ENCODE results near the gene FRAS1.
"Not testable (repeated sequence)": the region's sequence is repeated elsewhere in the genome, so short reads cannot be mapped to it uniquely, and the experiment has no call there.

FRAS1 gene

GRCh38 chr4:78083035-78083434 lies 25.9 kb downstream of the FRAS1 start:
- Histone ChIP-seq H3K4me2 (ENCODE audit: low read length) (no peak overlapping the region), H3K9me3 (replicated peaks; ENCODE audit: low read length) (no peaks in the 10 kb centered on the region), H3K4me3 (ENCODE audit: low read length) (no peak overlapping the region), H3K36me3 (ENCODE audit: insufficient read depth, low read length) (no peaks in the 10 kb centered on the region), H3K9ac (ENCODE audit: low read depth, low read length) (no peak overlapping the region), H3K4me1 (ENCODE audit: control insufficient read depth, insufficient read depth, low read length) (no peaks in the 10 kb centered on the region), H3K27me3 (ENCODE audit: control insufficient read depth, insufficient read depth, low read length) (no peaks in the 10 kb centered on the region)

- Histone ChIP-seq H3K9me3 (replicated peaks; ENCODE audit: low read length) (no peaks in the 10 kb centered on the region), H3K4me1 (ENCODE audit: control insufficient read depth, insufficient read depth, low read length) (peaks cover 9% of the 10 kb centered on the region), H3K36me3 (ENCODE audit: insufficient read depth, low read length) (no peaks in the 10 kb centered on the region), H3K4me2 (ENCODE audit: low read length) (no peak overlapping the region), H3K4me3 (ENCODE audit: low read length) (no peak overlapping the region), H3K27me3 (ENCODE audit: control insufficient read depth, insufficient read depth, low read length) (no peaks in the 10 kb centered on the region), H3K9ac (ENCODE audit: low read depth, low read length) (no peak overlapping the region)
Observed at GRCh38 chr4:78091534-78091933, 34.4 kb downstream of the FRAS1 start.

GRCh38 chr4:78092350-78092749 lies 35.2 kb downstream of the FRAS1 start:
- H3K27me3 ChIP-seq (ENCODE audit: control insufficient read depth, insufficient read depth, low read length); H3K36me3 ChIP-seq (ENCODE audit: insufficient read depth, low read length); H3K4me1 ChIP-seq (ENCODE audit: control insufficient read depth, insufficient read depth, low read length); H3K4me2 ChIP-seq (ENCODE audit: low read length); H3K9me3 ChIP-seq (replicated peaks; ENCODE audit: low read length); H3K9ac ChIP-seq (ENCODE audit: low read depth, low read length); H3K4me3 ChIP-seq (ENCODE audit: low read length): not testable (repeated sequence)

GRCh38 chr4:78092850-78093249 lies 35.7 kb downstream of the FRAS1 start:
- Histone ChIP-seq H3K4me1 (ENCODE audit: control insufficient read depth, insufficient read depth, low read length) (peaks cover 9% of the 10 kb centered on the region), H3K36me3 (ENCODE audit: insufficient read depth, low read length) (no peaks in the 10 kb centered on the region), H3K9ac (ENCODE audit: low read depth, low read length) (no peak overlapping the region), H3K4me3 (ENCODE audit: low read length) (no peak overlapping the region), H3K27me3 (ENCODE audit: control insufficient read depth, insufficient read depth, low read length) (no peaks in the 10 kb centered on the region), H3K9me3 (replicated peaks; ENCODE audit: low read length) (no peaks in the 10 kb centered on the region), H3K4me2 (ENCODE audit: low read length) (no peak overlapping the region)

- H3K4me1 ChIP-seq (ENCODE audit: control insufficient read depth, insufficient read depth, low read length) = peaks cover 9% of the 10 kb centered on the region
- H3K27me3 ChIP-seq (ENCODE audit: control insufficient read depth, insufficient read depth, low read length) = no peaks in the 10 kb centered on the region
- no peak overlapping the region for H3K9ac ChIP-seq (ENCODE audit: low read depth, low read length)
- H3K4me2 ChIP-seq (ENCODE audit: low read length) = no peak overlapping the region
- H3K4me3 ChIP-seq (ENCODE audit: low read length) = no peak overlapping the region
- no peaks in the 10 kb centered on the region for H3K9me3 ChIP-seq (replicated peaks; ENCODE audit: low read length)
- H3K36me3 ChIP-seq (ENCODE audit: insufficient read depth, low read length) = no peaks in the 10 kb centered on the region
Observed at GRCh38 chr4:78095081-78095480, 38.0 kb downstream of the FRAS1 start.

GRCh38 chr4:78099058-78099457 lies 41.9 kb downstream of the FRAS1 start:
- no peak overlapping the region for H3K9ac ChIP-seq (ENCODE audit: low read depth, low read length)
- no peaks in the 10 kb centered on the region for H3K4me1 ChIP-seq (ENCODE audit: control insufficient read depth, insufficient read depth, low read length)
- H3K27me3 ChIP-seq (ENCODE audit: control insufficient read depth, insufficient read depth, low read length) = no peaks in the 10 kb centered on the region
- H3K4me2 ChIP-seq (ENCODE audit: low read length) = no peak overlapping the region
- no peaks in the 10 kb centered on the region for H3K36me3 ChIP-seq (ENCODE audit: insufficient read depth, low read length)
- no peaks in the 10 kb centered on the region for H3K9me3 ChIP-seq (replicated peaks; ENCODE audit: low read length)
- no peak overlapping the region for H3K4me3 ChIP-seq (ENCODE audit: low read length)

GRCh38 chr4:78100060-78100459 lies 42.9 kb downstream of the FRAS1 start:
- no peak overlapping the region for H3K4me3 ChIP-seq (ENCODE audit: low read length)
- H3K4me2 ChIP-seq (ENCODE audit: low read length) = no peak overlapping the region
- no peak overlapping the region for H3K9ac ChIP-seq (ENCODE audit: low read depth, low read length)
- H3K4me1 ChIP-seq (ENCODE audit: control insufficient read depth, insufficient read depth, low read length) = no peaks in the 10 kb centered on the region
- H3K9me3 ChIP-seq (replicated peaks; ENCODE audit: low read length) = no peaks in the 10 kb centered on the region
- H3K36me3 ChIP-seq (ENCODE audit: insufficient read depth, low read length) = no peaks in the 10 kb centered on the region
- H3K27me3 ChIP-seq (ENCODE audit: control insufficient read depth, insufficient read depth, low read length) = no peaks in the 10 kb centered on the region

- no peaks in the 10 kb centered on the region for H3K9me3 ChIP-seq (replicated peaks; ENCODE audit: low read length)
- H3K4me2 ChIP-seq (ENCODE audit: low read length) = no peak overlapping the region
- H3K9ac ChIP-seq (ENCODE audit: low read depth, low read length) = no peak overlapping the region
- H3K4me1 ChIP-seq (ENCODE audit: control insufficient read depth, insufficient read depth, low read length) = no peaks in the 10 kb centered on the region
- no peaks in the 10 kb centered on the region for H3K36me3 ChIP-seq (ENCODE audit: insufficient read depth, low read length)
- no peak overlapping the region for H3K4me3 ChIP-seq (ENCODE audit: low read length)
- no peaks in the 10 kb centered on the region for H3K27me3 ChIP-seq (ENCODE audit: control insufficient read depth, insufficient read depth, low read length)
Observed at GRCh38 chr4:78119698-78120097, 62.6 kb downstream of the FRAS1 start.

GRCh38 chr4:78120144-78120880 lies 63.2 kb downstream of the FRAS1 start:
- no peak overlapping the region for H3K4me3 ChIP-seq (ENCODE audit: low read length)
- H3K9me3 ChIP-seq (replicated peaks; ENCODE audit: low read length) = no peaks in the 10 kb centered on the region
- no peaks in the 10 kb centered on the region for H3K4me1 ChIP-seq (ENCODE audit: control insufficient read depth, insufficient read depth, low read length)
- no peak overlapping the region for H3K9ac ChIP-seq (ENCODE audit: low read depth, low read length)
- H3K4me2 ChIP-seq (ENCODE audit: low read length) = no peak overlapping the region
- H3K36me3 ChIP-seq (ENCODE audit: insufficient read depth, low read length) = no peaks in the 10 kb centered on the region
- no peaks in the 10 kb centered on the region for H3K27me3 ChIP-seq (ENCODE audit: control insufficient read depth, insufficient read depth, low read length)

GRCh38 chr4:78121338-78121904 lies 64.3 kb downstream of the FRAS1 start:
- no peaks in the 10 kb centered on the region for H3K36me3 ChIP-seq (ENCODE audit: insufficient read depth, low read length)
- H3K4me3 ChIP-seq (ENCODE audit: low read length) = no peak overlapping the region
- H3K27me3 ChIP-seq (ENCODE audit: control insufficient read depth, insufficient read depth, low read length) = no peaks in the 10 kb centered on the region
- no peak overlapping the region for H3K9ac ChIP-seq (ENCODE audit: low read depth, low read length)
- H3K4me2 ChIP-seq (ENCODE audit: low read length) = no peak overlapping the region
- no peaks in the 10 kb centered on the region for H3K9me3 ChIP-seq (replicated peaks; ENCODE audit: low read length)
- H3K4me1 ChIP-seq (ENCODE audit: control insufficient read depth, insufficient read depth, low read length) = no peaks in the 10 kb centered on the region

- not testable (repeated sequence) for H3K9me3 ChIP-seq (replicated peaks; ENCODE audit: low read length); H3K36me3 ChIP-seq (ENCODE audit: insufficient read depth, low read length); H3K9ac ChIP-seq (ENCODE audit: low read depth, low read length); H3K27me3 ChIP-seq (ENCODE audit: control insufficient read depth, insufficient read depth, low read length); H3K4me3 ChIP-seq (ENCODE audit: low read length); H3K4me1 ChIP-seq (ENCODE audit: control insufficient read depth, insufficient read depth, low read length); H3K4me2 ChIP-seq (ENCODE audit: low read length)
Observed at GRCh38 chr4:78125834-78126331, 68.8 kb downstream of the FRAS1 start.

All from skeletal muscle satellite cell (primary cell).